Measurements from ENCODE around the gene UBE2H. TPM values are rescaled to one million over a fixed set of nuclear protein-coding genes. Genes with fewer than 3 reads are reported as not detected.

UBE2H gene
- total RNA-seq, 6 donors from 2014 or later: 60.5 to 138 (median 65.4) TPM

DNA sequence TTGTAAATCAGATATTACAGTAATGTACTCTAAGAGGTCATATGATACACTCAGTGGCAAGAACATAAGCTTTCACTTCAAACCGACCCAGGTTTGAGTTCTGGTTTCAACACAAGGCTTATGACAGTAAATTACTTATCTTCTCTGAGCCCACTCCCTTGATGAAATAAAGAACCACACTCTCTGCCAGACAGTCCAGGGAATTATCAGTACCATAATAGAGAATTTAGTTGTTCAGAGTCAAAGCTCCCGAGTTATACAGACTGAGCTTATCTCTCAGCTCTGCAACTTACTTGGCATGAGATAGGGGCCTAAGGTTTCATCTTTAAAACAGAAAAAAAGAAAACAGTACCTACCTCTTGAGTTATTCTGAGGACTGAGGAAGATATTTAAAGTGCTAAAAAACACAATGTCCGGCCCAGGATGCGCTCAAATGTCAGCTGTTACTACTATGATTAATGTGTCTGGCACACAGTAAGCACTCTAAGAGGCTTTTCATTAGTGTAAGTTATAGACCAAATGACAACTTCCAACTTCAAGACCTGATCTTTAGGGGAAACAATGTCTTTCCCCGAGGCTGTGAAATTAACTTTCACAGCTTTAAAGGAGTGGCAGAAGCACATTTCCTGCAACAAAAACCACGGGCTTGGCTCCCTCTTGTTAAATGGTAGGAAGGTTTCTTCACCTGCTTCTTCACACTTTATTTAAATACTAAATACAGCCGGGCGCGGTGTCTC lies 38.1 kb downstream of the UBE2H start:
- H3K4me3 ChIP-seq: no peak overlapping the region
- no peak for TF ChIP-seq EP300 (IDR thresholded peaks at IDR 0.05)
- no peak for TF ChIP-seq POLR2AphosphoS5 (IDR thresholded peaks at IDR 0.05)
- no peak for TF ChIP-seq CTCF (IDR thresholded peaks at IDR 0.05)
- TF ChIP-seq POLR2A (IDR thresholded peaks at IDR 0.05): no peak
- no peaks in the 10 kb centered on the region for H3K9me3 ChIP-seq
- ATAC-seq (ENCODE audit: low FRiP score in 2 of 2) (no peak), DNase-seq (no peak)
- no peaks in the 10 kb centered on the region for H3K27me3 ChIP-seq
- peaks cover 0 to 3% (median 3%) of the 10 kb centered on the region in 4 donors for H3K36me3 ChIP-seq
- WGBS, 2 donors: 59 to 61% methylated on average over 9 of the region's 9 CpGs
- peaks cover 20 to 43% (median 29%) of the 10 kb centered on the region in 4 donors for H3K4me1 ChIP-seq
- H3K27ac ChIP-seq: no peak overlapping the region

- 93 to 100% methylated on average over 3 of the region's 3 CpGs for WGBS, 2 donors
- TF ChIP-seq CTCF (IDR thresholded peaks at IDR 0.05) (no peak), POLR2A (IDR thresholded peaks at IDR 0.05) (no peak), EP300 (IDR thresholded peaks at IDR 0.05) (no peak), POLR2AphosphoS5 (IDR thresholded peaks at IDR 0.05) (no peak)
- Histone ChIP-seq H3K9me3 (no peaks in the 10 kb centered on the region), H3K36me3 (peaks cover 0 to 3% (median 1%) of the 10 kb centered on the region in 4 donors), H3K27me3 (no peaks in the 10 kb centered on the region), H3K4me3 (no peak overlapping the region), H3K27ac (no peak overlapping the region), H3K4me1 (peaks cover 18 to 42% (median 28%) of the 10 kb centered on the region in 4 donors)
- ATAC-seq (ENCODE audit: low FRiP score in 2 of 2) (no peak), DNase-seq (no peak)
Observed at GRCh38 chr7:129913428-129913827, 39.3 kb downstream of the UBE2H start.

DNA sequence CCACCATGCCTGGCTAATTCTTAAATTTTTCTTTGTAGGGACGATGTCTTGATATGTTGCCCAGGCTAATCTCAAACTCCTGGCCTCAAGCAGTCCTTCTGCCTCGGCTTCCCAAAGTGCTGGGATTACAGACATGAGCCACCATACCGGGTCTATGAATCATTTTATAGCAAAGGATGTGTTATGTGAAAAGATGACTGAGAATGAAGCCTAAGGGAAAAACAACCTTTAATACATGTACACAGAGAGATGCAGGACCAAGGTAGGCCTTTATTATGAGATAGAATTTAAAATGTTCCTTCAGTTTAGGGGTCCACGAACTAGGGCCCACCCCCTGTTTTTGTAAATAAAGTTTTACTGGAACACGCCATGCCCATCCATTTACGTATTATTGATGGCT lies 41.0 kb downstream of the UBE2H start:
- DNase-seq: no peak
- no peaks in the 10 kb centered on the region for H3K9me3 ChIP-seq
- H3K36me3 ChIP-seq: peaks cover 0 to 3% (median 1%) of the 10 kb centered on the region in 4 donors
- 92 to 96% methylated on average over 6 of the region's 6 CpGs for WGBS, 2 donors
- peaks cover 5 to 39% (median 26%) of the 10 kb centered on the region in 4 donors for H3K4me1 ChIP-seq
- H3K27ac ChIP-seq: no peak overlapping the region
- no peaks in the 10 kb centered on the region for H3K27me3 ChIP-seq
- ATAC-seq (ENCODE audit: low FRiP score in 2 of 2): no peak
- no peak overlapping the region for H3K4me3 ChIP-seq
- TF ChIP-seq EP300 (IDR thresholded peaks at IDR 0.05): no peak
- no peak for TF ChIP-seq POLR2AphosphoS5 (IDR thresholded peaks at IDR 0.05)
- TF ChIP-seq CTCF (IDR thresholded peaks at IDR 0.05): no peak
- no peak for TF ChIP-seq POLR2A (IDR thresholded peaks at IDR 0.05)

DNA sequence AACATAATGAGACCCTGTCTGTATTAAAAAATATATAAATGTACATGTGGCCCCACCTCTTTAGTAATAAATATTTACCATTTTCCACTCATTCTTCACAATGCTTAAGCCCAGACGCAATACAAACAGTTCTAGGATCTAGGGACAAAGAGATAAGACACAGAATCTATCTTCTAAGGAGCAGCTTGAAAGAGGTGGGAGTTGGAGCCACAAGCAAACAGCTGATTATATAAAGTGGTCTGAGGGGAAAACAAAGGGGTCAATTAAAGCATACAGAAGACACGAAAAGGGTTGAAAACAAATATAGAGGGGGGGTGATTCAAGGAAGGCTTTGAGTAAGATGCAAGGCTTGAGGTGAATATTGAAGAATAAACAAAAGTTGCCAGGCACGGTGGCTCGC lies 43.1 kb downstream of the UBE2H start:
- 85 to 90% methylated on average over 4 of the region's 4 CpGs for WGBS, 2 donors
- no peak for ATAC-seq (ENCODE audit: low FRiP score in 2 of 2)
- H3K4me3 ChIP-seq: no peak overlapping the region

More for the DNA sequence above, 43.1 kb downstream of the UBE2H start:
- H3K9me3 ChIP-seq: no peaks in the 10 kb centered on the region
- peaks cover 0 to 6% (median 1%) of the 10 kb centered on the region in 4 donors for H3K36me3 ChIP-seq
- DNase-seq: no peak
- H3K4me1 ChIP-seq: peaks cover 0 to 28% (median 20%) of the 10 kb centered on the region in 4 donors
- TF ChIP-seq POLR2AphosphoS5 (IDR thresholded peaks at IDR 0.05) (no peak), EP300 (IDR thresholded peaks at IDR 0.05) (no peak), POLR2A (IDR thresholded peaks at IDR 0.05) (no peak), CTCF (IDR thresholded peaks at IDR 0.05) (no peak)
- no peaks in the 10 kb centered on the region for H3K27me3 ChIP-seq
- H3K27ac ChIP-seq: no peak overlapping the region

Data from upper lobe of left lung (tissue), 6 donors.